Measurements from ENCODE around the gene MTUS2. TPM values are rescaled to one million over a fixed set of nuclear protein-coding genes. Genes with fewer than 3 reads are reported as not detected.

Gene MTUS2
- polyA plus RNA-seq, 6 donors from 2014 or later = 0.06 TPM; not detected in 5

DNA sequence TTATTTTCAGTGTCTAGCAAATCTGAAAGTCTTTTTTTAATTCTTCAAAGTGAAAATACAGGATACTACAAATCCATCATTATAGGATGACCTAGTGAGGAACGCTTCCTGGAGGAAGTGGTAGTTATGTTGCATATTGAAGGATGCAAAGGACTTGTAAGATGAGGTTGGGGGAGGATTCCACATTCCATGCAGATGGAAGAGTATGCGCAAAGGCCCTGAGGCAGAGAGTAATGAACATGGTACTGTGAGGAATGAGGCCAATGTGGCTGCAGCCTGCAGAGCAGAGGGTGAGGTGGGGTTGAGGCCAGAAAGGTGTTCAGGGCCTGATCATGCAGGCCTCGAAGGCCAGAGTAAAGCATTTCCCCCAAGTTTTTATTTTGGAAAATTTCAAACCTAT, 202.8 kb downstream of the MTUS2 start:
- DNase-seq = no peak
- H3K9me3 Mint-ChIP-seq = no peaks in the 10 kb centered on the region
- H3K27ac Mint-ChIP-seq = no peak overlapping the region

DNA sequence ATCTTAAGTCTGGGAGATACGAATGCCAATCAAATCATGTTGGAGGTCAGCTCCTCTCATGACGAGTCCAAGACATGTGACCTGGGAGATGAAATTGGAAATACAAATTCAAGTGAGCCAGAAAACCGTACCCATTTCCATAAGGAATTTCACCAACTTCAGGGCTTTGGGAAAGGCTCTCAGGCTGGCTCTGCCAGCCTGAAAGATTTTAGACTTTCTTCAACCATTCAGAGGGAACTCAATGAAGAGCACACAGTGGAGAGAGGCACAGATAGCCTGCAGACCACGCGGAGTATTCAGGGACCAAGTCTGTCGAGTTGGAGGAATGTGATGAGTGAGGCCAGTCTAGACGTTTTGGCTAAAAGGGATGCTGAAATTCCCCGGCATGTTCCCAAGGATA, 204.6 kb downstream of the MTUS2 start:
- H3K36me3 Mint-ChIP-seq = no peaks in the 10 kb centered on the region
- H3K9me3 Mint-ChIP-seq = peaks cover 0 to 8% (median 3%) of the 10 kb centered on the region in 7 donors
- peaks cover 0 to 14% (median 4%) of the 10 kb centered on the region in 3 donors for H3K27me3 Mint-ChIP-seq
- H3K4me3 Mint-ChIP-seq = no peak overlapping the region
- ATAC-seq (ENCODE audit: low read depth in 2 of 2) = no peak
- H3K4me1 Mint-ChIP-seq = peaks cover 0 to 8% (median 6%) of the 10 kb centered on the region in 3 donors
- no peak overlapping the region for H3K27ac Mint-ChIP-seq
- DNase-seq = no peak

More for the DNA sequence above, 202.8 kb downstream of the MTUS2 start:
- no peak for ATAC-seq (ENCODE audit: low read depth in 2 of 2)
- Mint-ChIP-seq H3K36me3 (no peaks in the 10 kb centered on the region), H3K4me3 (no peak overlapping the region), H3K4me1 (peaks cover 0 to 8% (median 6%) of the 10 kb centered on the region in 3 donors), H3K27me3 (peaks cover under 1 to 14% (median 4%) of the 10 kb centered on the region in 3 donors)

DNA sequence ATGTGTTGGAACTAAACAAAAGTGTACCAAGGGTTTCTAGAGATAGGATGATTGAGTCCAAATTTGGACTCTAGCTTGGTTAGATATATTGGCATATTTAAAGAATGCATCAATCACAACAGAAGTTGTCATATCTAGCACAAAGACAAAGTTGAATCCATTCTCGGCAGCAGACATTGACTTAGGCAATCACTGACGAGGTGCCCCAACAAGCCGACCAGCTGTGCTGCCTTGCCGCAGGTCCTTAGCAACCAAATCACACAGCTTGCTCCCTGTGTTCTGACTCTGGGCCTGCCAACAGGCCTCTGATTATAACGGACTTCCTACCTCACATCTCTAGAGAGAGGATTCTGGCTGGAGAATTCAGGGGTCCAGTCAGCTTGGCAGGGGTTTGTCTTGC, 208.7 kb downstream of the MTUS2 start:
- DNase-seq (no peak), ATAC-seq (ENCODE audit: low read depth in 2 of 2) (no peak)
- Mint-ChIP-seq H3K27me3 (peaks cover 4 to 21% (median 12%) of the 10 kb centered on the region in 3 donors), H3K27ac (no peak overlapping the region), H3K36me3 (no peaks in the 10 kb centered on the region), H3K4me1 (no peaks in the 10 kb centered on the region), H3K9me3 (peaks cover 0 to 8% (median 3%) of the 10 kb centered on the region in 7 donors), H3K4me3 (no peak overlapping the region)

DNA sequence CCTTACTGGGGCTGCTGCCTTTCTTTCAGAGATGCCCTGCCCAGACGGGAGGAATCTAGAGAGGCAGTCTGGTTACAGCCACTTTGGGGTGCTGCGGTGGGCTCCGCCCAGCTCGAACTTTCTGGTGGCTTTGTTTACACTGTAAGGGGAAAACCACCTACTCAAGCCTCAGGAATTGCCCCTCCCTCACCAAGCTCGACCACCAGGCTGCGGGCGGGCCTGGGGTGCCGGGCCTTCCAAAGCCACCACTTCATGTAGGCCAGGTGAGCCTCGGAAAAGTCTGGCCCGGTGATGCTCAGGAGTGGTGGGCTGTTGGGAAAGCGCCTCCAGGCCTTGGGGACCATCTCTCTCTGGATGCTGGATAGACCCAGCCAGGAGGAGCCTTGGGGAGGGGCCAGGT, 218.6 kb downstream of the MTUS2 start:
- H3K9me3 Mint-ChIP-seq = peaks cover 0 to 4% (median 0%) of the 10 kb centered on the region in 7 donors
- H3K4me3 Mint-ChIP-seq = no peak overlapping the region
- H3K27ac Mint-ChIP-seq = no peak overlapping the region
- peaks cover 9 to 22% (median 19%) of the 10 kb centered on the region in 3 donors for H3K27me3 Mint-ChIP-seq
- H3K36me3 Mint-ChIP-seq = no peaks in the 10 kb centered on the region
- H3K4me1 Mint-ChIP-seq = no peaks in the 10 kb centered on the region
- DNase-seq = no peak
- no peak for ATAC-seq (ENCODE audit: low read depth in 2 of 2)

GRCh38 chr13:29039212-29039611, 219.1 kb downstream of the MTUS2 start:
- ATAC-seq (ENCODE audit: low read depth in 2 of 2) (no peak), DNase-seq (no peak)
- Mint-ChIP-seq H3K27me3 (peaks cover 4 to 16% (median 15%) of the 10 kb centered on the region in 3 donors), H3K36me3 (peaks cover 0 to 1% of the 10 kb centered on the region in 2 donors), H3K4me3 (no peak overlapping the region), H3K27ac (no peak overlapping the region), H3K4me1 (no peaks in the 10 kb centered on the region), H3K9me3 (peaks cover 0 to 5% (median under 1%) of the 10 kb centered on the region in 7 donors)

GRCh38 chr13:29046588-29046987, 226.4 kb downstream of the MTUS2 start:
- Mint-ChIP-seq H3K27me3 (peaks cover 13 to 15% (median 13%) of the 10 kb centered on the region in 3 donors), H3K9me3 (peaks cover 9 to 36% (median 17%) of the 10 kb centered on the region in 7 donors), H3K4me1 (no peaks in the 10 kb centered on the region), H3K36me3 (peaks cover 0 to 14% of the 10 kb centered on the region in 2 donors), H3K4me3 (no peak overlapping the region), H3K27ac (no peak overlapping the region)
- no peak for DNase-seq
- ATAC-seq (ENCODE audit: low read depth in 2 of 2) = no peak

GRCh38 chr13:29049524-29049923, 229.4 kb downstream of the MTUS2 start:
- H3K36me3 Mint-ChIP-seq = peaks cover 0 to 9% of the 10 kb centered on the region in 2 donors
- no peak overlapping the region for H3K4me3 Mint-ChIP-seq
- DNase-seq (no peak), ATAC-seq (ENCODE audit: low read depth in 2 of 2) (no peak)
- H3K4me1 Mint-ChIP-seq = no peaks in the 10 kb centered on the region
- H3K27ac Mint-ChIP-seq = no peak overlapping the region
- peaks cover 6 to 47% (median 19%) of the 10 kb centered on the region in 7 donors for H3K9me3 Mint-ChIP-seq
- peaks cover 6 to 13% (median 7%) of the 10 kb centered on the region in 3 donors for H3K27me3 Mint-ChIP-seq

DNA sequence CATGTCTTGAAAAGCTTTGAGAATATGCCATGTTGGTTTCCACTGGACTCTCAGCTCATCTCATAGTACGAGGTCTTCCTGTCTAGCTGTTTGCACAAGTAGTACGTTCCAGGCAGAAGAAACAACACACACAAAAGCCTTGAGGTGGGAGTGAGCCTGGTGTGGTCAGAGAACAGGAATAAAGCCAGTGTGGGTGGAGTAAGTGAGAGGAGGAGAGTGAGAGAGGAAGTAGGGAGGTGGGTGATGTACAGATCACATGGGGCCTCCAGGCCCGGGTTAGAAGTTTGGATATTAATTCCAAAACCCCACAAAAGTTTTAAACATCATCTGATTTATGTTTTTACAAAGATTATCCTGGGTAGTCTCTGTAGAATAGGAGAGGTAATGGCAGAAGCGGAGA, 230.6 kb downstream of the MTUS2 start:
- DNase-seq = no peak
- Mint-ChIP-seq H3K27ac (peak overlapping the region in 1 of 6 donors; percentile 1), H3K4me3 (no peak overlapping the region), H3K36me3 (peaks cover 0 to 5% of the 10 kb centered on the region in 2 donors), H3K9me3 (peaks cover 4 to 44% (median 19%) of the 10 kb centered on the region in 7 donors), H3K27me3 (peaks cover 6 to 13% (median 7%) of the 10 kb centered on the region in 3 donors), H3K4me1 (no peaks in the 10 kb centered on the region)
- ATAC-seq (ENCODE audit: low read depth in 2 of 2) = no peak

- no peak overlapping the region for H3K4me3 Mint-ChIP-seq
- peaks cover 6 to 19% (median 13%) of the 10 kb centered on the region in 3 donors for H3K27me3 Mint-ChIP-seq
- no peaks in the 10 kb centered on the region for H3K4me1 Mint-ChIP-seq
- DNase-seq = no peak
- H3K27ac Mint-ChIP-seq = no peak overlapping the region
- ATAC-seq (ENCODE audit: low read depth in 2 of 2) = no peak
- H3K9me3 Mint-ChIP-seq = peaks cover 15 to 47% (median 37%) of the 10 kb centered on the region in 7 donors
- peaks cover 15 to 22% of the 10 kb centered on the region in 2 donors for H3K36me3 Mint-ChIP-seq
These were observed 239.7 kb downstream of the MTUS2 start for GRCh38 chr13:29059800-29060199.

GRCh38 chr13:29065142-29065541, 245.0 kb downstream of the MTUS2 start:
- ATAC-seq (ENCODE audit: low read depth in 2 of 2) (no peak), DNase-seq (no peak)
- H3K27me3 Mint-ChIP-seq = peaks cover 10 to 19% (median 15%) of the 10 kb centered on the region in 3 donors
- no peaks in the 10 kb centered on the region for H3K36me3 Mint-ChIP-seq
- peaks cover 0 to 12% (median 5%) of the 10 kb centered on the region in 7 donors for H3K9me3 Mint-ChIP-seq
- no peak overlapping the region for H3K4me3 Mint-ChIP-seq
- H3K27ac Mint-ChIP-seq = peak overlapping the region in 1 of 6 donors; percentile 49
- H3K4me1 Mint-ChIP-seq = no peaks in the 10 kb centered on the region

GRCh38 chr13:29067306-29067945, 247.3 kb downstream of the MTUS2 start:
- no peaks in the 10 kb centered on the region for H3K36me3 Mint-ChIP-seq

GRCh38 chr13:29073755-29074154, 253.6 kb downstream of the MTUS2 start:
- no peaks in the 10 kb centered on the region for H3K36me3 Mint-ChIP-seq

More at GRCh38 chr13:29067306-29067945, 247.3 kb downstream of the MTUS2 start:
- Mint-ChIP-seq H3K4me1 (no peaks in the 10 kb centered on the region), H3K27ac (no peak overlapping the region), H3K27me3 (peaks cover 15 to 18% (median 17%) of the 10 kb centered on the region in 3 donors), H3K9me3 (peaks cover 0 to 3% (median 0%) of the 10 kb centered on the region in 7 donors), H3K4me3 (no peak overlapping the region)
- ATAC-seq (ENCODE audit: low read depth in 2 of 2) (no peak), DNase-seq (no peak)

DNA sequence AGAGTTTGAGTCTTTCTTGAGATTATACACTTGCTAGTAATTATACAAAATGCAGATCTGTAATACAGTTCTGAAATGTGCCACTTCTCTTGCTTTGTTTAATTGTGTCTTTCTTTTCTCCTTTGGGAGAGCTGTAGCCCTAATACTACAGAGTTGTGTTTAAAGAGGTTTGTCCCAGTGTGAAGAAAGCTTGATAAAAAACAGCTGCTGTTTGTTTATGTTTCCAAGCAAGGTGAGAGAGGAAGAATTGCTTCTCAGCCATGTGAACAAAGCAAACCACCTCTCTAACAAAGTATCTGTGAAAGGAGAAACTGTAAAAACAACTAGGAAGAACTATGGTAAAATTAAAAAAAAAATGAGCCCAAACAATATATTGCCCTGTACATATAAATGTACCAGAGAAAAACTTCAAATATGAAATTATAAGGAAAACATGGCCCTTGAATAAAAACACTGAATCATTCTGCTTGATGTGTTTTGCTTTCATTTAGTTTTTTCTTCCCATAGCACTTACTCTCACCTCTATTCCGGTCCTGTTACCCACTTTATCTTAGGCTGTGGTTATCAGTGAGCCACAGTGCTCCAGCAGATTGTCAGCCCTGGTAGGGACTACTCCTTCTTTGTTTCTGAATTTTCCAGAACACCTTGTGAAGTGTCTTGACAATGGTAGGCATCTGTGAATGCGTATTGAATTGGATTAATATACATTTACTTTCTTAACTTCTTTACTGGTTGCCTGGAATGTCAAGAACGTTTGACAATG, 257.1 kb downstream of the MTUS2 start:
- Mint-ChIP-seq H3K4me1 (peaks cover 17 to 18% (median 18%) of the 10 kb centered on the region in 3 donors), H3K36me3 (no peaks in the 10 kb centered on the region), H3K27me3 (peaks cover 19 to 31% (median 20%) of the 10 kb centered on the region in 3 donors), H3K4me3 (no peak overlapping the region), H3K9me3 (peaks cover 0 to 17% (median 9%) of the 10 kb centered on the region in 7 donors), H3K27ac (peak overlapping the region in 3 of 6 donors; percentile 11 to 26 (median 18))
- ATAC-seq (ENCODE audit: low read depth in 2 of 2) (no peak), DNase-seq (no peak)

More at GRCh38 chr13:29073755-29074154, 253.6 kb downstream of the MTUS2 start:
- H3K27me3 Mint-ChIP-seq = peaks cover 25 to 44% (median 26%) of the 10 kb centered on the region in 3 donors
- DNase-seq (no peak), ATAC-seq (ENCODE audit: low read depth in 2 of 2) (no peak)
- H3K9me3 Mint-ChIP-seq = peaks cover 0 to 8% (median 1%) of the 10 kb centered on the region in 7 donors
- peak overlapping the region in 1 of 6 donors; percentile 54 for H3K27ac Mint-ChIP-seq
- no peaks in the 10 kb centered on the region for H3K4me1 Mint-ChIP-seq
- no peak overlapping the region for H3K4me3 Mint-ChIP-seq

Measured in naive B cell (primary cell).